ENCODE measurements around the gene TRAPPC3L.
A peak's percentile ranks its signal among the peaks of the same experiment; 100 is the strongest.

Gene TRAPPC3L

DNA sequence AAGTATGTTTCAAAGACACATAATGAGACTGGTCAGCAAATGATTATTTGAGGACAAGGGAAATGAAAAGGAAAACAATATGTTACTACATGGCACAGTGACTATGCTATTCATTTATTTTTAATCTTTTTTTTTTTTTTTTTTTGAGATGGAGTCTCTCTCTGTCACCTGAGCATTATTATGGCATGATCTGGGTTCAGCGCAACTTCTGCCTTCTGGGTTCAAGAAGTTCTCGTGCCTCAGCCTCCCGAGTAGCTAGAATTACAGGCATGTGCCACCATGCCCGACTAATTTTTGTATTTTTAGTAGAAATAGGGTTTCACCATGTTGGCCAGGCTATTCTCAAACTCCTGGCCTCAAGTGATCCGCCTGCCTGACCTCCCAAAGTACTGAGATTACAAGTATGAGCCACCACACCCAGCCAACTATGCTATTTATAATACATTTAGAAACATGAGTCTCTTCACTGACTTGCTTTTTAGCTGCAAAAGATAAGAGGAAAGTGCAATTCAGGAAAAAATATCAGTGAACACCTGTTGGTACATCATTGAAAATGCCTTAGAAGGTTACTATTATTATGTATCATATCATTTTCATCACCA, 11.4 kb upstream of the TRAPPC3L start:
- DNase-seq, result no peak

DNA sequence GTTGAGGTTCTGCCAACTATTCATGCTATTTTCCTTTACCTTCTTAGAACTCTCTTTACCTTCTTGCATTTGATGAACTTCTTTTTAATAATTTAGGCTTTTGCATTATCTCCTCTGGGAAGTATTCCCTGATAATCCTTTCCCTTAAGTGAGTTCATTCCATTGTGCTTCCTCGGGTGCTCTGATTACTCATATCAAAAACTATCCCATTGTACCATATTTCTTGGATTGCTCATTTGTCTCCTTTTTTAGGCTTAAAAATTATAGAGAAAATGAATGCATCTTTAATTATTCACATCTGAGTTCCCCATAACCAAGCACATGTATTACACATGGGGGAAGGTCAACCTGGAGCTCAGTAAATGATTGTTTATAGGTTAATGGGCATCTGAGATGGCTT, 10.6 kb upstream of the TRAPPC3L start:
- no peak for DNase-seq

DNA sequence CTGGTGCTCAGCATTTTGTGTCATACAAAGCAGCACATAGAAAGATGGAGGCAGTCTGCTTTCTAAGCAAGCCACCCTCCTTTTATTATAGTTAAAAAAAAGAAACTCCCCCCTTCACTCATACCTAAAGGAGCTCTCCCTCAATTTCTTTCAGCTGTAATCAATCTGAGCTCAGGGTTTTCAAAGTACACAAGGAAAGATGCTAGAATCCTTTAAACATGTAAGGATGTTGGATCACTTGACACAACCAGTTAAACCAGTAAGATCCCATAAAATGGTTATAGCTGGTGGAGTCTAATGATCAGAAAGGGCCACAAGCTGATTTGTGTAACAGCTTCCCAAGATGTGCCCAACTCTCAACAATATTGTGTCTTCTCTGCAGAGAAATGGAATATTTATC, 8.0 kb upstream of the TRAPPC3L start, which contains the start of gene CALHM4:
Gene CALHM4 (plus strand): TSS at position 301 of the 400 bp plus-strand sequence. CDS start 43 bp downstream, at position 344.
- no peak for DNase-seq

DNA sequence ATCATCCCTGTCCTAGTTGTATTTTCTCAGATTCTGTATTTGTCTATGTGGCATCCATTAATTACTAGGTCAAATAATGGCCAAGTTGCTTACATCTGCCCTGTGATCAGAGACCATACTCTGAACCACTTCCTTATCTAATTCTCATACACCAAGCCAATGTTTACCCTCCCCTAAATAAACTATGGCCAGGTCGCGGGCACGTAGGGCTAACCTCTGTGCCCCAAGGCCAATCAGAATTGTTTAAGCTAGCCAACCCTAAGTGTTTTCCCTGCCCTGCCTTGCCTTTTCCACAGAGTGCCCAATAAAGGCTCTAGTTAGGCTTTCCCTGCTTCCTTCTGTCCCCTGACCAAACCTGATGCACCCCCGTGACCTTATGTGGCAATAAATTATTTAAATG, 5.3 kb upstream of the TRAPPC3L start:
- DNase-seq, result no peak

DNA sequence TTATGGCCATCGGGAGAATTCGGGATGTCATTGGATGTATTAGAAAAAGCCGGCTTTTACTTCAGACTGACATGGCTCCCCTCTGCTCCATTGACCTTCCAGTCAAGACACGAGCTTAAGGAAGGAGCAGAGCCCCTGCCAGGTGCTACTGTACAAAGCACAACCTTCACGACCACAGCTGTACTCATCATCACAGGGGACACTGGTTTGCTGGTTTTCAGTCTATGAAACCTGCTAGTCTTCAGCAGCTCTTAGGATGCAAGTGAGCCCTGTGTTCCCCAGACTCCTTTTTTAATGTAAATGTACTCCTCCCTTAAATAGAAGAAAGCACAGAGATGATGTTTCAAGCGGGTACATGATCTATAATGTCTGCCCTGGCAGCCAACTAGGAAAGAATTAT, 1.9 kb upstream of the TRAPPC3L start:
- DNase-seq, result no peak

DNA sequence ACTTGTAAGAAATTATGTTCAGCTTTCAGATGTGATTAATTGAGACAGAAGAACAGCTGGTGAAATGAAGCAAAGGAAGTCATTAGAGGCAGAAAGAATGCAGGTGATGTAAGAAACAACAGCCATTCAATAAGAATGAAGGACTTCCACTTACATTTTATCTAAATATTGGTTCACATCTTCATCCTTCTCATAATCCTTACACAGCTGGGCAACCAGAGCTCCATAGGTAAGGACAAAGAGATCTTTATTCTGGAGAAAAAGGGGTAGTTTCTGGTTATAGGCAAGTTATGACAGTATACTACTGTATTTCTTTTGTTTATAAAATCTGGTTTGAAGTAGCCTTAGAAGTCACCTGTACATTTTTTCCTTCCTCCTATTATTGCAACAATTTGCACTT, 2.3 kb downstream of the TRAPPC3L start:
- DNase-seq, result no peak

DNA sequence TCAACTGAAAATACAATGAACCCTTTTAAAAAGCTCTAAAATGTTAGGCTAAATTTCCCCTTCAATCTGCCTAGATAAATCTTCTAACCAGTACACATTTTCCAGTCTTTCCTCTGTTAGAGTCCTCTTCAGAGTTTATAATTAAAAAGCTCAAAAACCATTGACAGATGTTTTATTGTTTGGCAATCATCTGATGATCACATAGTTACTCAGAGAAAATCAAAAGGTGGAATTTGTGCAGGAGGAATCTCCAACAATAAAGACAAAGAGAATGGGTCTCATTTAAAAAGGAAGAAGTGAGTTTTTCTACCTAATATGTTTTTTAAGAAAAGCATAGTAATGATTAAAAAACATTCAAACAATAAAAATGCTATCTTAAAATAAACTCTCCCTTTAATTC, 3.1 kb downstream of the TRAPPC3L start:
- DNase-seq, result no peak

DNA sequence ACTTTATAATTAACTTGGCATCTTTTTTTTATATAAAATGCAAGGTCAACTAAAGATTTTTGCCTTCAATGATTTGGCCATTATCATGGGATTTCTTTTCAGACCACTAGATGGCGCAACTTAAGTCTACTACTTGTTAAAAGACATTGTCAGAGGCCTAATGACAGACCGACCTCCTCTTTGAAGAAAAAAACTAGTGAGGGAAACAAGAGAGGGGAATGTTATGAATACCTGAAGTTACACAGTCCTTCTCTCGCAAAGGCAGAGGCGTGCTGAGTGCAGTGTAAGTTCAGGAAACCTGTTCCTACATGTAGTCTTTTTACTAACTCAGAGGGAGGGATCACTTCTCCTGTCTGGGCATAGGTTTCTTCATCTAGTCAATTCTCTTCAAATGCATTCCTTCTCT, 9.3 kb downstream of the TRAPPC3L start:
- DNase-seq, result peak; percentile 58

DNA sequence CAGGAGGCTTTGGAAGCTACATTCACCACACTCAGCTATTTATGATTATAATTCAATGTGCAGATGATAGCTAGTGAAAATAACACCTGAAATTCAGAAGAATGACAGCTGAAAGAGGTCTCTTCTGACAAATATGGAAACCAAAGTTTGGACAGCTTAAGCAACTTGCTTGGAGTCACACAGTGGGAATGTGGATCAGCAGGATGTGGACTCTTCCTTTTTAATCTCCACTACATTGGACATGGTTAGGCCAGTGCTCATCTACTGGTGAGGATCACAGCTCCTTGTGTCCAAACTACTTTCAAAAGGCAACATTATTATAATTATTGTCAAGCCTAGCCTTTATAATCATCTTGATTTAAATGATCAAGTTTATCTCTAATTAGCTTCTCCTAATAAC, 10.4 kb downstream of the TRAPPC3L start:
- no peak for DNase-seq

DNA sequence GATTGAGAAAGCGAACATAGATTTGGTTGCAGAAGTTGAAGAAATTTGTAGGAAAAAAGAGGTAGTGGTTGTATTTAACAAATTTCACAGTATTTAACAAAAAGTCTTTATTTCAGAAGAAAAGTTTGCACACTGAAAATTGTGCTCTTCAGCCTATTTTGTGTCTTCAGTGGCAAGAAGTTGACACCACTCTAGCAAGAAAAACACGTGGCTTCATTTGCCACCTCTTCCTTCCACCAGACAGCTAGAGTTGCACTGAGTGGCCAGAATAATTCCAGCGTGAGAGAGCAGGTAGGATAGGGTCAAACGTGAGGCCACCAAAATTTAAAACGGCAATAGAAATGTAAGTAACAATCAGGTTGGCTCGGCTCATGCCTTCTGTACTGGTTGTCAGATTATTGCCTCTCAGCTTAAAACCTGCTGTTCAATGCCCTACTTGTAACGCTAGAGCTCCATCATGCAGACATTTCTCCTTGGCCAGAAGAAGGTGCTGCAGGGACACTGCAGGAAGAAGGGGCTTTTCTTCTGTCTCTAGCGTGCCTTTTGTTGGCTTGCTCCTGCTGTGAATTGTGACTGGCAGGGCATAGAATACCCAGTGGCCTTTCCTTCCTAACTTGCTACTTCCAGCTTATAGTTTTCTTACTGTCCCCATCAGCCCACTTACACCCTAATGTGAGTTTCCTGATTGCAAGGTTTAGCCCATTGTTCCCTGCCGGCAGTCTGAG, 12.1 kb downstream of the TRAPPC3L start:
- DNase-seq, result peak; percentile 42

DNA sequence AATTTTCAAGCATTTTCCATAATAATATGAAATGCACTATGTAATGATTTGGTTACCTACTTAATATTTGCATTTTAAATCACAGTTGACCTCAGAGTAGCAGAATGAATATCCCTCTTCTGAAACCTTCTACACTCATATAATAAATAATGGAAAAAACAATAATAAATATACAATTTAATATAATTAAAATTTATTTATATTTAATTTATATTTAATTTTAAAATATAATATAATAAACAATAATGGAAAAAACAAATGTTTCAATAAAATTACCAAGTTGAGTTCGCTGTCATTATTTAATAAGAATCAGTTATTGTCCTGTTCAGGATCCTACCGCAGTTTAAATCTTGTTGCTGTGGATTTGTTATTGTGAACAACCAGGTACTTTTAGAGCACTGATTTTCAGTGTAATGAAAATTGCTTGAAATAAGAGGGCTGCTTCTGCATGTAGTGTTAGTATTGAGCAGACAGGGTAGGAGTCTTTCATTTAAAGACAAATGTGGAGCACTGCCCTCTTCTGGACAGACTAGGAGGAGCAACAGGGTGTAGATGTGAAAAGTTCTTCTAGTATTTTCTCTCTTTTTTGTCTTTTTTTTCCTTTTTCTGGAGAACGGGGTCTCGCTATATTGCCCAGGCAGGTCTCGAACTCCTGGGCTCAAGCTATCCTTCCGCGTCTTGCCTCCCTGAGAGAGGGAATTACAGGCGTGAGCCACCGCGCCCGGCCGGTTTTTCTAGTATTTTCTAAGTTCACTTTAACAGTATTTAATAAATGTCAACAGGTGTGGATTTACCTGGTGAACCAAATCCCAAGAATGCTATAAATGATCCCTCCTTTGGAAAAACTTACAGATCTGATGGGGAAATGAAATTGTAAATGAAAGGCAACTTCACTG, 13.6 kb downstream of the TRAPPC3L start:
- peak; percentile 40 for DNase-seq

DNA sequence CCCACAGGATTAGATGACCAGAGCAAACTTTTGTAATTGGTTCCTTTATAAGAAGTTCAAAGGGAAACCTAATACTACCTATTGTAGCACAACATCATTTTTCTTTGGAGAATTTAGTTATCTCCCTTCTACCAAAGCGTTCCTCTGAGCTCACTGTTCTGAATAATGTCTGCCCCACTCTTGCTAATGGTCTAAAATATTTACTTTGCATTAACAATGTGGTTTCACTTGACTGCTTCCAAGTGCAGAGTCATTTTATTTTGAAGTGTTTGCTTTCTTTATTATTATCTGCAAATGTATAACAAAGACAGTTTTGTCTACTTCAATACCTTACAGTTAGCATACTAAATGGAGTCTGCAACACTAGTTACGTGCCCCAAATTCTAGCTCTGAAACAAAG, 15.0 kb downstream of the TRAPPC3L start:
- no peak for DNase-seq

DNA sequence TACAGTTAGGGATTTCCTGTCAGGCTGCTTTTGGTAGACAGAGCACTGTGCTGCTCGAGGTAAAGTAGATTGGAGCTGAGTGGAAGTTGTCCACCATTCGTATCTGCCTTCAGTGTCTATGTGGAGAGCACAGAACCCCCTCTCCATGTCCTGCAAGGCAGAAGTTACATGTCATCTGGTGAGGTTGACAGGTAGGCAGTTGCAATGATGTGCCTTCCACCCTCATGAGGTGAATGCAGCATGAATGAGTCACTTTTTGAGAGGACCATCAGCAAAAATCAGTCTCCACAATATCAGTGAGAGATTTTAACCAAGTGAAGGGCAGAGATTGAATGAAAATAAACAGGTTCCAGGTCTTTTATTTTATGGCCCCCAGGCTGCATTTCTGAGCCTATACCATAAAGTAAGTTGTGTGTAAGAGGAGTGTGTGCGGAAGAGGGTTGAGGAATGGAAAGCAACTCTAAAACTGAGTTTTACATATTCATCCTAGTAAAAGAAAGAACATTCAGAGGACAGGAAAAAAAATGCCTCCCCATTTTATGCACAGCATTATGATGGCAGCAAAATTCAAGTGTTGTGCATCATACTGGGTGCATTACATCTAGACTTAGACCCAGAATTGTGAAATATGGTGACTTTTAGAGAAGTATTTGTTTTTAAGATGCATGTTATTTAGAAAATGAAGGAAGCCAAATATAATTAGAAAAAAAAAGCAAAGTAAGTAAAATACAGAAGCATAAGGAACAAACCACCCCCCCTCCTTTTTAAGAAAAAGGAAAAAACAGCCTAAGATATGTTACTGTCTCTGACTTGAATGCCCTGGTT, 15.8 kb downstream of the TRAPPC3L start:
- DNase-seq, result no peak

DNA sequence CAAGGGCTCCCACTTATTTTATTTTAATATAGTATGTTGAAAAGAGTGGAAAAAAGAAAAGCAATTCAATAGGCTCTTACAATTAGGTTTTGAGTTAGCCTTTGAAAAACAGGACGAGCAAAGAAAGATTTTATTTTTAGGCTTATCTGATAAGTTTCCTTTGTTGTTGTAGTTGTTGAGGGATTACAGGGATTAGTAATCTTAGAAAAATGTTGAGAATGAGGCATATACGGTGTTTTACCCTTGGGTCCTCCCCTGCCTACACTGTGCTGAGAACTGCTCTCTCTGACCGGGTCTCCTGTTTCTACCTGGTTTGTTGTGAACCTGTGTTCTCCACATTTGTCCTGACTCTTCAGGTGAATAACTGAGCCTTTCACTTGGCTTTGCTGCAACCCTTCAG, 16.7 kb downstream of the TRAPPC3L start:
- no peak for DNase-seq

DNA sequence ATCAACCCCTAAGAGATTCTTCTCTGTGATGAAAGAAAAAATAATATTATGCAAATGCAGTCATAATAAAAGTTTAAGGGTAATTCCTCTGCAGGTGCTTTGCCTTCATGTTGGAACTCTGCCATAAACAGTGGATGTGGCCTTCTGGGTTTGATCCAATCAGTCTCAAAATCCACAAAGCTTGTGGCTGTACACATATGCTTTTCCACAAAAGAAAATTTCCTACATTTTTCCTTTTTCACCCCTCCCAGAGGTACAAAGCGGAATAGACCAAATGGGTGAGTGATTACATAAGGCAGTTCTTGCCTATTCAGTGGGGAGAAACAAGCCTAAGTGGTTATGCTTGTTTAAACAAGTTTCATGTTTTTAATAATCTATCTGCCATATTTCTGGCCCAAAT, 17.4 kb downstream of the TRAPPC3L start:
- no peak for DNase-seq

DNA sequence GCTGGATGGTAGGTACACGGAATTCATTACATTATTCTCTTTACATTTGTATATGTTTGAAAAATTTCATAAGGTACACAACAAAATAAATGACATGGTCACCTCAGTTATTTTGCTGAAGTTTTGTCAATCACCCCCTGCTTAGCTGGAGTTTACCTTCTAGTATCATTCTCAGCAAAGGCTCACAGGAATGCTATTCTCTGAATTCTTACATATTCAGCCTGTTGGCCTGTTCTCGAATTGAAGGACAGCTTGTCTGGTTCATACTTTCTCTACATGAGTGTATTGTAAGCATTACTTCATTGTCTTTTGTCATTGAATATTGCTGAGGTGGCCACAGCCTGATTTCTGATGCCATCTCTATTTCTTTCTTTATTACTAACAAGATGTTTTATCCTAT, 21.2 kb downstream of the TRAPPC3L start:
- DNase-seq, result no peak

DNA sequence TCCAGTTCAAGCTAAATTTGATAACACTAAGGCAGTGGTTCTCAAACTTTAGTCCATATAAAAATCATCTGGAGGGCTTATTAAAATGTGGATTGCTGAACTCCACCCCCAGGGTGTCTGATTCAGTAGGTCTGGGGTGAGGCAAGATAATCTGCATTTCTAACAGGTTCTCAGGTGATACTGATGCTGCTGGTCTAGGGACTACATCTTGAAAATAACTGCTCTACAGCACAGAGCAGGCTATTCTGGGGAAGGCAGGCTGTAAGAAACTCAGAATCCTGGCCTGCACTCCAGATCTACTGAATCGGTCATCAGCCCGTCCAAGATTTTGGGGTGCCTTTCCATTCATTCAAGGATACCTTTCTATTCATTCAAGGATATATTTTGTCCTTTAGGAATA, 22.6 kb downstream of the TRAPPC3L start:
- no peak for DNase-seq

DNA sequence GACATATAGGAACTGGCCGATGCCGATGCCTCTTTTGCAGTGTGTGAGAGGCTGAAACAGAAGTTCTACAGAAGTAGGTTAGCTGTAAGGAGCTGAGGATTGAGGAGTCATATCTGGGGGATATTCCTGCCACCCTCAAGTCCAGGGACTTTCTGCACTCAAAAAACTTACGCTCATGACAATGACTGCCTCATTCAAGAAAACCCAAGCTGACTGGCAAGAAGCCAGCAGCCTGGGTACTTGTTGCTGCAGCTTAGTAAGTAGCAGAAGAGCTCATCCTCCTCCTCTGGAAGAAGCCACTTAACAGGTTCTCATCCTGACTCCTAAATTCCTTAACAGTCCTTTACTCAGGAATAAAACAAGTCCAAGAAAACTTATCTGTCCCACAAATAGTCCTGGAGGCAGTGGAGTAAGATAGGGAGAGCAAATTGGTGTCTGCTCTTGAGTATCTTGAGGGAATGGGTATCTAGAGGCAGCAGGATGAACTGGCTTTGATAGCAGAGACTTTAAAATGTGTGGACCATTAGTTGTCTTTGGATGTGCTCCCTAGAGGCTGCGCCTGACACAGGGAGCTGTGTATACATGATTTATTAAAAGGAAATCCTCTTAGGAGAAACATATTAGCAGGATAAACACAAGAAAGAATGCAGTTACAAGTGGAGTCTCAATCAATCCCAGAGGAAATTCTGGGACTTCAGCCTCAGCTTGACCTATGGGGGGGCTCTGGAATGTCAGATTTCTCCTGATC, 26.7 kb downstream of the TRAPPC3L start:
- no peak for DNase-seq

DNA sequence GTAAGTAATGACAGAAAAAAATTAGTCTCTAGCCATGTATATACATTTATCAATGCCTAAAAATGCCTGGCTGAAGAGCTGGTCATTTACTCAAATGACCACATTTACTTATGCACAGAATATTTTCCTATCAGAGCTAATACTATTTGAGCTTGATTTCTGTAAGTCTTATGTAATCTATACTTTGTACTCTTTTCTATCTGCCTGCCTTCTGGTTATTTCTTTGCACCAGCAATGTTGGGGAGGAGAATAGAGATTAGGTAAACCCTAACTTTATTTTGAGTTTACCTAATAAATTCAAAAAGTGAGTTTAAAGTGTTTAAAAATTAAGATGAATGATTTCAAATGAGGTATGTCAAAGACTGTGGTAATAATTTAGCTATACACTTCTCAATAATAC, 30.3 kb downstream of the TRAPPC3L start:
- no peak for DNase-seq

DNA sequence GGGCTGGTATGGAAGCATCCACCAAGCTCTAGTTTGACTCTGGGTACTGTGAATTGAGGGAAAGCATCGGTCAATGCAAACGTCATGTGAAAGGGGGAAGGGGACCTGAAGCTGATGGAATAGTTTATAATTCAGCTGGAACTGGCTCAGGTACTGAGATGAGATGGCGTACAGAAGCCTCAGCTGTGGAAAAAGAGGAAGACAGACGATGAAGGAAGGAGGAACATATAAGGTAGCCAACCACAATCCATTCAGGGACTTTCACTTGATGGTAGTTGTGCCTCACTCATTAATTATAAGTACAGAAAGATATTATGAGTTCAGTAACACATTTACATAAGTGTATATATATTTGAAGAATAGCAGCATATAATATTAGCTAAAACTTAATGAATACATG, 31.4 kb downstream of the TRAPPC3L start:
- no peak for DNase-seq

DNA sequence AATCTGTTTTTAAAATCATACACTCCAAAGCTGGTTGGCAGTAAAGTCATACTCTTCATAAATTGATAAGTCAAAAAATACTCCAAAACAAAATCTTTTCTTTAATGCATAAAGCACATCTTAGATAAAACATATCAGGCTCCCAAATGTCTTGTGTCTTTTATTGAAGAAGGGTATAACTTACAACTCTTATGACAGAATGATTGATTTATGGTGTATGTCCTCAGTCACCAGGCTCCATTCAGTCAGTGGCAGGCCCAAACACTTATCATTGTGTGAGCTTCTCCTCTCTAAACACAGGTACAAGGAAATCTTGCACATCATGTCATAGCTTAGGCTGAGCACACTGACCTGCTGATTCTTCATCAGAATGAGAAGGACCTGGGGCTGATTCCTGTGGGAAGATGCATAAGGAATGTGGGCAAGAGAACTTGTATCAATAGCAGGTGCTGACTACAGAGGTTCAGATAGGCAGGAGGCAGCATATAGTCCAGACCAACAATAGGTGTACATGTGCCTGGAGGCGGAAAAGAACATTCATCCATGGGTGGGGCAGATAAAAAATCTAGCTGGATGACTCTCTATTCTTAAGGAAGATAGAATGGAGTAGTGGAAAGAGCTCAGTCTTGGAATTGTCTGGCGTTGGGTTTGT, 32.1 kb downstream of the TRAPPC3L start:
- no peak for DNase-seq

DNA sequence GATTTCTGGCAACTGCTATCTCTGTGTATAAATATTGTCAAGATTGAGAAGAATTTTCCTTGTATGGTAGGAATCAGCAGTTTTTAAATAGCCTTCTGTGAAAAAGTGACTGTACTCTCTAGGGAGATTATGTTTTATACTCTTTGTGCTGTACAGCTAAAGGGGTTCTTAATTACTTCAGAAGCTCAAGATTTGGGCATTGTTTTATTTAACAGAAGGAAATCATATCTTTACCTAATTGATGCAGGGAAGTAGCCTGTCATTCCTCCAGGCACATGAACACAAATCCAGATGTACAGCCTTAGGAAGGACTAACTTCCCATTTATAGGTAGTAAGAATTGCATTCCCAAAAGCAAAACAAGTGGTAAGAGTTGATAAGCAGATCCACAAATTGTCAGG, 32.8 kb downstream of the TRAPPC3L start:
- DNase-seq, result no peak

Measured in retina (tissue), 1 donor.